ENCODE measurements around the gene PLSCR5. TPM values are rescaled to one million over a fixed set of nuclear protein-coding genes. Genes with fewer than 3 reads are reported as not detected.

Gene PLSCR5
- total and polyA plus RNA-seq, 2 experiments from 2014 or later = not detected

DNA sequence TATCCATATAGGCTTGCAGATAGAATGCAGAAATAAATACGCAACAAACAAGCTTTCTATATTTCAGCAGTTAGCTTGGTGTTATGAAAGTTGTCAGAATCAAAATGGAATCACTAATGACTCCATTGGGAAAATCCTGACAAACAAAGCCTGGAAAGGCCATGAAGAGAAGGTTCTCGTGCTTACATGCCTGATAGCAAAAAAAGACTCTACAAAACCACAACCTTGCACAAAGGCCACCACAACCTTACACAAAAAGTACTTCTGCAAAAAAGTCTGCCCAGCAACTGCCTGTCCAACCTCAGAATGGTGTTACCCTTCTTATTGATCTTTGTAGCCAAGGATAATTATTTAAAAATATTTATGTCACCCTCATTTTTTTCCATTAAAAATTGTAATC, 46.4 kb downstream of the PLSCR5 start:
- H3K27me3 ChIP-seq (ENCODE audit: insufficient read depth) = no peaks in the 10 kb centered on the region
- no peak overlapping the region for H3K4me2 ChIP-seq
- H3K9me3 Mint-ChIP-seq = peaks cover 12% of the 10 kb centered on the region; the same call in 2 of the 3 replicates
- no peak for ATAC-seq
- TF ChIP-seq ZNF114 (CRISPR knock-in tag; IDR thresholded peaks at IDR 0.05) = no peak
- TF ChIP-seq REST (IDR thresholded peaks at IDR 0.05; ENCODE audit: unreplicated experiment) = no peak
- no peak for TF ChIP-seq STAT1 (IDR thresholded peaks at IDR 0.05; ENCODE audit: unreplicated experiment)
- TF ChIP-seq POLR2AphosphoS5 (IDR thresholded peaks at IDR 0.05; ENCODE audit: low read depth) = no peak
- no peak for TF ChIP-seq NANOG (IDR thresholded peaks at IDR 0.05; ENCODE audit: borderline replicate concordance)
- no peak for TF ChIP-seq CREB1 (CRISPR knock-in tag; IDR thresholded peaks at IDR 0.05; ENCODE audit: low read depth)
- no peak for TF ChIP-seq EZH2phosphoT487 (IDR thresholded peaks at IDR 0.05; ENCODE audit: unreplicated experiment)
- no peak for TF ChIP-seq ZNF462 (CRISPR knock-in tag; IDR thresholded peaks at IDR 0.05)
- H3K36me3 Mint-ChIP-seq (ENCODE audit: low read depth) = peaks cover 9% of the 10 kb centered on the region; the same call in 2 of the 3 replicates
- H3K27ac ChIP-seq (ENCODE audit: low read depth) = no peak overlapping the region
- no peak overlapping the region for H3K4me3 Mint-ChIP-seq
- H3K4me1 Mint-ChIP-seq = peaks cover 4% of the 10 kb centered on the region; the same call in 2 of the 3 replicates
- no peaks in the 10 kb centered on the region for H3F3A ChIP-seq (replicated peaks; ENCODE audit: low read depth)
- no peaks in the 10 kb centered on the region for H4K20me1 ChIP-seq (replicated peaks; ENCODE audit: insufficient read depth)
- peaks cover 6% of the 10 kb centered on the region; the same call in 1 of the 2 replicates for H3K36me3 ChIP-seq (ENCODE audit: insufficient read depth)
- no peak overlapping the region for H3K27ac Mint-ChIP-seq
- H3K4me1 ChIP-seq (ENCODE audit: insufficient read depth) = peaks cover 5% of the 10 kb centered on the region; the same call in 1 of the 2 replicates
- H3K9me2 ChIP-seq (ENCODE audit: insufficient read depth) = peaks cover 18% of the 10 kb centered on the region; the same call in 1 of the 2 replicates
- H3K4me3 ChIP-seq = no peak overlapping the region
- no peak for DNase-seq (ENCODE audit: low spot score)
- H3K27me3 Mint-ChIP-seq (ENCODE audit: insufficient read depth, low read depth, poor library complexity) = peaks cover 6% of the 10 kb centered on the region
- no peaks in the 10 kb centered on the region for H3K79me2 ChIP-seq (replicated peaks; ENCODE audit: insufficient read depth)
- no peak overlapping the region for H2AFZ ChIP-seq

Data from GM23338 (cell line).